GM23248 (cell line): ENCODE data around the gene ASCL2.

ENCODE experiments used
- EZH2 ChIP-seq: fragments of 200-600 bp; sonication (generic); IDR thresholded peaks from 2 replicates; pipeline ENCODE4 v1.6.1; 2018; ENCODE audit warnings: antibody characterized with exemption, mild to moderate bottlenecking; ENCODE audit not compliant: insufficient read depth, poor library complexity, severe bottlenecking
- EZH2phosphoT487 ChIP-seq: fragments of 200-600 bp; sonication (generic); IDR thresholded peaks from 2 replicates; pipeline ENCODE4 v1.6.1; 2018; ENCODE audit warnings: antibody characterized with exemption, moderate library complexity, mild to moderate bottlenecking, low read depth; ENCODE audit not compliant: insufficient read depth

- TF ChIP-seq EZH2phosphoT487 (no peak), EZH2 (no peak)
Observed at GRCh38 chr11:2271327-2272227, 1.2 kb upstream of the ASCL2 start.
